K562 (cell line): ENCODE measurements around the gene SIRPD. TPM values are rescaled to one million over a fixed set of nuclear protein-coding genes. Genes with fewer than 3 reads are reported as not detected.

Experiments
- ATAC-seq: fragments of 200-7000 bp; cut with Tn5 transposase; 3 replicates; pipeline ENCODE4 v1.9.1; 2020; ENCODE audit warnings: moderate library complexity
- BruUV-seq: library from RNA; stranded (reverse); fragments of 400-500 nt; replicated peaks from 2 replicates; lab custom pipeline; 2021; lab: Mats Ljungman, UMichigan
- CTCF ChIA-PET: fragments of 300-600 bp; formaldehyde crosslinking; extraction: SDS; loops from one replicate; lab custom pipeline; 2021; ENCODE audit warnings: low intra/inter-chr PET ratio; lab: Yijun Ruan, JAX
- POLR2A ChIA-PET: fragments of 300-600, 350-650 bp; sonication (Branson Sonifier 250); formaldehyde crosslinking; extraction: SDS; loops from one replicate; lab custom pipeline; 2021; ENCODE audit warnings: antibody characterized with exemption, inconsistent platforms; lab: Yijun Ruan, JAX
- DNase-seq, 4 experiments: peaks; one replicate each; pipeline versions ENCODE4 v3.0.0 to v3.0.0-alpha.2; 2011 to 2018; ENCODE audit warnings: low spot score in 3 of 4, mixed read lengths in 3 of 4; ENCODE audit errors: extremely low read depth in 1 of 4
- FAIRE-seq: peaks from 2 replicates; lab custom pipeline; 2011; peaks lifted over from hg19 to GRCh38; lab: Jason Lieb, UNC
- H2AFZ ChIP-seq: 2 replicates; pipeline ENCODE4 v1.6.0; 2011; ENCODE audit warnings: low read depth, low read length, control low read depth, inconsistent platforms
- H3K27ac ChIP-seq: fragments of 200-600 bp; 3 replicates; pipeline ENCODE4 v1.8.0; 2011; ENCODE audit warnings: low read depth, mild to moderate bottlenecking, control low read depth, inconsistent platforms, low read length, moderate library complexity, mixed read lengths; ENCODE audit errors: extremely low read depth
- H3K27me3 ChIP-seq, 2 experiments: fragments of 300-600 bp in 1 of 2; 2 replicates in 1 of 2; 3 replicates in 1 of 2; pipeline versions ENCODE4 v1.6.0 to v1.8.0; 2011; ENCODE audit warnings: inconsistent platforms in 2 of 2, low read length in 2 of 2, mild to moderate bottlenecking in 1 of 2, mixed read lengths in 1 of 2, moderate library complexity in 1 of 2; ENCODE audit not compliant: control insufficient read depth in 2 of 2, insufficient read depth in 2 of 2
- H3K36me3 ChIP-seq: fragments of 300-600 bp; 3 replicates; pipeline ENCODE4 v1.8.0; 2011; ENCODE audit warnings: mild to moderate bottlenecking, low read length, inconsistent platforms; ENCODE audit not compliant: control insufficient read depth, insufficient read depth
- H3K4me1 ChIP-seq, 2 experiments: fragments of 200-600 bp in 1 of 2; replicated peaks in 1 of 2; 2 replicates in 1 of 2; 3 replicates in 1 of 2; pipeline versions ENCODE4 v1.5.1 to v1.8.0; 2011; ENCODE audit warnings: inconsistent platforms in 2 of 2, low read length in 2 of 2, mild to moderate bottlenecking in 1 of 2, mixed read lengths in 1 of 2, moderate library complexity in 1 of 2; ENCODE audit not compliant: control insufficient read depth in 2 of 2, insufficient read depth in 2 of 2
- H3K4me2 ChIP-seq: 2 replicates; pipeline ENCODE4 v1.6.1; 2011; ENCODE audit warnings: low read length, control low read depth, inconsistent platforms, mixed read lengths; ENCODE audit not compliant: insufficient read depth
- H3K4me3 ChIP-seq: fragments of 200-600 bp; sonication (generic), shearing (Covaris generic); 2 replicates; pipeline ENCODE4 v1.5.1; 2016; ENCODE audit warnings: control low read depth, inconsistent platforms
- H3K79me2 ChIP-seq: fragments of 200-600 bp; 3 replicates; pipeline ENCODE4 v1.8.0; 2011; ENCODE audit warnings: low read length, inconsistent platforms; ENCODE audit not compliant: control insufficient read depth, insufficient read depth
- H3K9ac ChIP-seq, 2 experiments: 2 replicates each; pipeline versions ENCODE4 v1.6.0 to v1.6.1; 2011; ENCODE audit warnings: low read depth in 2 of 2, low read length in 2 of 2, control low read depth in 1 of 2, inconsistent platforms in 1 of 2, mild to moderate bottlenecking in 1 of 2, mixed read lengths in 1 of 2; ENCODE audit not compliant: insufficient read depth in 1 of 2
- H3K9me1 ChIP-seq: one replicate; pipeline ENCODE4 v1.6.0; 2011; ENCODE audit warnings: inconsistent platforms, mild to moderate bottlenecking, low read length, moderate library complexity; ENCODE audit not compliant: control insufficient read depth, insufficient read depth
- H3K9me3 ChIP-seq: replicated peaks from 2 replicates; pipeline ENCODE4 v1.5.1; 2011; ENCODE audit warnings: low read depth, low read length, inconsistent platforms; ENCODE audit not compliant: control insufficient read depth, insufficient read depth
- H4K20me1 ChIP-seq: replicated peaks from 2 replicates; pipeline ENCODE4 v1.6.1; 2011; ENCODE audit warnings: low read length, inconsistent platforms, mixed read lengths; ENCODE audit not compliant: control insufficient read depth, insufficient read depth
- FOXP4 ChIP-seq: sonication (generic); formaldehyde crosslinking; IDR thresholded peaks from 2 replicates; pipeline ENCODE4 v1.8.0; 2022; ENCODE audit warnings: mild to moderate bottlenecking, missing genetic modification reagents, borderline replicate concordance
- GTF2A2 ChIP-seq: IDR thresholded peaks from 2 replicates; pipeline ENCODE4 v1.6.1; 2016; ENCODE audit warnings: mild to moderate bottlenecking, missing genetic modification characterization, missing compliant biosample characterization
- NBN ChIP-seq: fragments of 450-650 bp; IDR thresholded peaks from 2 replicates; pipeline ENCODE4 v1.6.1; 2016; ENCODE audit warnings: low read depth, mild to moderate bottlenecking
- SIN3A ChIP-seq, 2 experiments: fragments of 150-350 bp in 1 of 2; IDR thresholded peaks; 2 replicates each; pipeline ENCODE4 v1.6.1; 2011 to 2016; ENCODE audit warnings: borderline replicate concordance in 2 of 2, low read depth in 2 of 2, low read length in 2 of 2, mild to moderate bottlenecking in 2 of 2, moderate library complexity in 2 of 2; ENCODE audit not compliant: control insufficient read depth in 1 of 2
- TFAP4 ChIP-seq: sonication (generic); formaldehyde crosslinking; IDR thresholded peaks from 2 replicates; pipeline ENCODE4 v1.8.0; 2022; ENCODE audit warnings: missing genetic modification reagents, mild to moderate bottlenecking, moderate library complexity, borderline replicate concordance
- ZNF224 ChIP-seq: sonication (generic); formaldehyde crosslinking; IDR thresholded peaks from 2 replicates; pipeline ENCODE4 v1.8.0; 2022; ENCODE audit warnings: mild to moderate bottlenecking, missing genetic modification reagents
- WGBS: fragments of 100-300 bp; shearing (Covaris generic); methylation state at CpG from one replicate; pipeline ENCODE4 v1.1.6; 2016; ENCODE audit warnings: low coverage, mixed read lengths; ENCODE audit not compliant: insufficient coverage; ENCODE audit errors: missing lambda C conversion rate; 5-methylcytosine and 5-hydroxymethylcytosine counted together
- in situ Hi-C: fragments of 300-500 bp; cut with MboI; formaldehyde crosslinking; loops from 4 replicates; pipeline ENCODE4 v1.15.0; 2018; ENCODE audit warnings: inconsistent platforms, mixed read lengths
- intact Hi-C: fragments of 100-400 bp; cut with micrococcal nuclease; formaldehyde crosslinking; loops from 2 replicates; pipeline ENCODE4 v1.14.2; 2022
- polyA plus RNA-seq, 8 experiments: library from polyadenylated mRNA; depleted of rRNA in 4 of 8; stranded (reverse) in 5 of 8; unstranded in 3 of 8; fragments of >200 nt; fragmentation: Nextera tagmentation in 2 of 8; fragmentation: Illumina TruSeq in 1 of 8; extraction: Ambion mirVana in 2 of 8; extraction: Trizol in 1 of 8; gene quantifications; 2 replicates each; pipeline versions ENCODE4 v1.2.1 to v1.2.3, GENCODE V29; 2011 to 2014; ENCODE audit warnings: inconsistent platforms in 1 of 8, missing spikeins in 1 of 8
- total RNA-seq, 7 experiments: library from RNA; depleted of rRNA in 6 of 7; stranded (reverse); fragments of >200 nt in 6 of 7; fragmentation: Illumina TruSeq in 2 of 7; extraction: Trizol in 2 of 7; gene quantifications; 2 replicates each; pipeline versions ENCODE4 v1.2.1 to v1.2.3, GENCODE V29; 2011 to 2021; ENCODE audit warnings: low replicate concordance in 1 of 7

SIRPD gene
- total and polyA plus RNA-seq, 9 of the 15 experiments (the other 6 are each of a cell fraction or from before 2014, with no cell fraction given): not detected

- DNase-seq (no peak), FAIRE-seq (no peak), ATAC-seq (no peak)
- H3K36me3 ChIP-seq: no peaks in the 10 kb centered on the region
- ChIA-PET CTCF (no interaction called here), POLR2A (interaction anchor here (1.4 kb wide), 1 partner anchor 26 kb away, joined by 4 read pairs; no protein-coding TSS in a partner anchor)
- H4K20me1 ChIP-seq: no peaks in the 10 kb centered on the region
- H3K4me1 ChIP-seq: no peaks in the 10 kb centered on the region; a peak in 1 of 5 replicates
- no peaks in the 10 kb centered on the region for H3K9me3 ChIP-seq
- no peak overlapping the region for H3K9ac ChIP-seq
- no peak overlapping the region for H3K4me2 ChIP-seq
- intact Hi-C loops (no loop called here), in situ Hi-C loops (no loop called here)
- BruUV-seq: no TSS peak
- H3K27ac ChIP-seq: no peak overlapping the region
- H2AFZ ChIP-seq: no peak overlapping the region
- no peaks in the 10 kb centered on the region for H3K9me1 ChIP-seq
- 0% methylated on average over 3 of the region's 3 CpGs for WGBS
- no peak overlapping the region for H3K4me3 ChIP-seq
- peaks cover 0 to 11% of the 10 kb centered on the region in 2 experiments; a peak in 2 of 5 replicates for H3K27me3 ChIP-seq
- TF ChIP-seq TFAP4 (CRISPR knock-in tag) (no peak), FOXP4 (CRISPR knock-in tag) (no peak), GTF2A2 (tag) (no peak), NBN (no peak), ZNF224 (CRISPR knock-in tag) (no peak), SIN3A (IDR thresholded peaks at IDR 0.05; ENCODE audit: borderline replicate concordance in 2 of 2, control insufficient read depth in 1 of 2, low read depth in 2 of 2, low read length in 2 of 2) (no peak)
- TF ChIP-seq, all 486 proteins: peak for 0
- H3K79me2 ChIP-seq: no peaks in the 10 kb centered on the region
Measured at GRCh38 chr20:1494436-1494835, 63.1 kb downstream of the SIRPD start.
